CD4-positive, alpha-beta memory T cell (primary cell): ENCODE results near the gene LTBP1. TPM values are rescaled to one million over a fixed set of nuclear protein-coding genes. Genes with fewer than 3 reads are reported as not detected.

Experiments used
- CTCF ChIA-PET: fragments of 350-600 bp; sonication (Branson Sonifier 250); formaldehyde crosslinking; loops from one replicate; lab custom pipeline; 2021; ENCODE audit warnings: inconsistent platforms; ENCODE audit not compliant: partially characterized antibody; lab: Charles Lee
- POLR2A ChIA-PET: fragments of 350-600 bp; sonication (Branson Sonifier 250); formaldehyde crosslinking; loops from one replicate; lab custom pipeline; 2021; ENCODE audit not compliant: partially characterized antibody; lab: Charles Lee
- DNase-seq, 5 donors: peaks; one replicate each; pipeline versions ENCODE4 v3.0.0 to v3.0.0-alpha.2; 2020 to 2022; ENCODE audit warnings: mixed read lengths in 1 of 5
- H3K27ac ChIP-seq: one replicate; pipeline ENCODE4 v1.7.0; 2013; ENCODE audit warnings: low read depth, low read length
- H3K27me3 ChIP-seq: 2 replicates; pipeline ENCODE4 v1.7.0; 2013; ENCODE audit warnings: mild to moderate bottlenecking, low read length, moderate library complexity; ENCODE audit not compliant: insufficient read depth
- H3K36me3 ChIP-seq: 2 replicates; pipeline ENCODE4 v1.7.0; 2013; ENCODE audit warnings: mild to moderate bottlenecking, low read length, moderate library complexity; ENCODE audit not compliant: insufficient read depth
- H3K4me1 ChIP-seq: 2 replicates; pipeline ENCODE4 v1.7.0; 2013; ENCODE audit warnings: mild to moderate bottlenecking, low read length, moderate library complexity; ENCODE audit not compliant: insufficient read depth
- H3K4me3 ChIP-seq, 2 donors: one replicate each; pipeline ENCODE4 v1.7.0; 2013; ENCODE audit warnings: low read length in 2 of 2, mild to moderate bottlenecking in 1 of 2
- H3K9me3 ChIP-seq, 2 donors: one replicate each; pipeline ENCODE4 v1.7.0; 2013; ENCODE audit warnings: low read length in 2 of 2, control low read depth in 1 of 2; ENCODE audit not compliant: control insufficient read depth in 1 of 2
- H3K27ac Mint-ChIP-seq, 7 donors: one replicate each; pipeline ENCODE4 v1.8.0; 2020 to 2021; ENCODE audit warnings: mixed read lengths in 7 of 7, mild to moderate bottlenecking in 6 of 7, inconsistent platforms in 3 of 7, moderate library complexity in 3 of 7
- H3K27me3 Mint-ChIP-seq, 2 donors: one replicate each; pipeline ENCODE4 v1.8.0; 2020 to 2021; ENCODE audit warnings: mixed read lengths in 2 of 2
- H3K36me3 Mint-ChIP-seq, 2 donors: one replicate each; pipeline ENCODE4 v1.8.0; 2020 to 2021; ENCODE audit warnings: mixed read lengths in 2 of 2, inconsistent platforms in 1 of 2, mild to moderate bottlenecking in 1 of 2
- H3K4me1 Mint-ChIP-seq, 4 donors: one replicate each; pipeline ENCODE4 v1.8.0; 2020 to 2021; ENCODE audit warnings: mixed read lengths in 4 of 4, mild to moderate bottlenecking in 1 of 4
- H3K4me3 Mint-ChIP-seq, 8 donors: one replicate each; pipeline ENCODE4 v1.8.0; 2020 to 2021; ENCODE audit warnings: mixed read lengths in 8 of 8, mild to moderate bottlenecking in 7 of 8, moderate library complexity in 6 of 8, inconsistent platforms in 3 of 8
- H3K9me3 Mint-ChIP-seq, 8 donors: one replicate each; pipeline ENCODE4 v1.8.0; 2020 to 2021; ENCODE audit warnings: mixed read lengths in 8 of 8, mild to moderate bottlenecking in 5 of 8, inconsistent platforms in 3 of 8, moderate library complexity in 1 of 8
- intact Hi-C: fragments of 100-400 bp; cut with micrococcal nuclease; formaldehyde crosslinking; loops from one replicate; pipeline ENCODE4 v1.15.1; 2023
- polyA plus RNA-seq, 2 donors: library from polyadenylated mRNA; unstranded; fragments of 300-500 nt; fragmentation: Illumina TruSeq; gene quantifications; one replicate each; pipeline ENCODE4 v1.2.3, GENCODE V29; 2021
- total RNA-seq, 2 experiments: library from RNA; stranded (reverse); gene quantifications; one replicate each; pipeline ENCODE4 v1.2.3, GENCODE V29; 2021

Gene LTBP1
- total and polyA plus RNA-seq, 4 experiments from 2014 or later, result 0.44 TPM; not detected in 3

DNA sequence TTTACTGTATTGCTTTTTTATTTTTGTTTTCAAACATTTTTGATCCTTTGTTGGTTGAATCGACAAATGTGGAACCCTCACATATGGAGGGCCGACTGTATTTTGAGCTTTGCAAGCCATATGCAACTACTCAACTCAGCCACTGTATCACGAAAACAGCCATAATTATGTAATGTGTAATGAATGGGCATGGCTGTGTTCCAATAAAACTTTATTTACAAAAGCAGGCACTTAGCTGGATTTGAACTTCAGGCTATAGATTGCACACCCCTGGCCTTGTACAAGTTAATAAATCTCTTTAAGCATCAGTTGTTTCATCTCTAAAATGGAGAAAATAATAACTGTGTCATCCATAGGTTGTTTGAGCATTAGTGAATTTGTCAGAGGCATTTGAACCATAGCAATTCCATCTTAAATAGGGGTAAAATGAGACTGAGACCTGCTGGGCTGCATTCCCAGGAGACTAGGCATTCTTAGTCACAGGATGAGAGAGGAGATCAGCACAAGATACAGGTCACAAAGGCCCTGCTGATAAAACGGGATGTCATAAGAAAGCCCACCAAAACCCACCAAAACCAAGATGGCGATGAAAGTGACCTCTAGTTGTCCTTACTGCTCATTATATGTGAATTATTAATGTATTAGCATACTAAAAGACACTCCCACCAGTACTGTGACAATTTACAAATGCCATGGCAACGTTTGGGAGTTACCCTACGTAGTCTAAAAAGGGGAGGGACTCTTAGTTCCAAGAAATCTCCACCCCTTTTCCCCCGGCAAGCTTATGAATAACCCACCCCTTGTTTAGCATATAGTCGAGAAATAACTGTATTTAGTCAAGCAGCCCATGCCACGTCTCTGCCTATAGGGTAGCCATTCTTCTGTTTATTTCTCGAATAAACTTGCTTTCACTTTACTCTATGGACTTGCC, 13.7 kb upstream of the LTBP1 start:
- Mint-ChIP-seq H3K4me3 (no peak overlapping the region), H3K36me3 (no peaks in the 10 kb centered on the region), H3K27ac (no peak overlapping the region), H3K9me3 (no peaks in the 10 kb centered on the region), H3K27me3 (peaks cover 9 to 14% of the 10 kb centered on the region in 2 donors), H3K4me1 (no peaks in the 10 kb centered on the region)
- no peak for DNase-seq
- Histone ChIP-seq H3K36me3 (no peaks in the 10 kb centered on the region), H3K9me3 (no peaks in the 10 kb centered on the region), H3K27ac (no peak overlapping the region), H3K4me1 (no peaks in the 10 kb centered on the region), H3K27me3 (no peaks in the 10 kb centered on the region), H3K4me3 (no peak overlapping the region)
- intact Hi-C loops, result no loop called here
- ChIA-PET CTCF (no interaction called here), POLR2A (no interaction called here)

DNA sequence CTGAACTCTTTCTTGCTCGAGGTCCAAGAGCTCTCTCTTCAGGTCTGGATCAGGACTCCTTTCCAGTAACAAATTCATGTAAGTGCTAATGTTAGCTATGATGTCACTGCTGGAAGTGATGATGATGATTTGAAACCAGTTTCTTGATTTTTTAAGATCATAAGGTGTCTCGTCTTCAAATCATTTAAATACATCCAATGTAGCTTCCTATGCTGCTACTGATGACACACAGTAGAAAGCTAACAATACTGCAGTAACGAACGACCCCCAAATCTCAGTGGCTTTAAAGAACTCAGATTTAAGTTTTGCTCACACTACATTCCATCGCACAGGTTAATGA, 13.0 kb upstream of the LTBP1 start:
- H3K27me3 Mint-ChIP-seq, result peaks cover 10 to 15% of the 10 kb centered on the region in 2 donors
- POLR2A ChIA-PET, result no interaction called here
- Histone ChIP-seq H3K4me3 (no peak overlapping the region), H3K27me3 (no peaks in the 10 kb centered on the region), H3K36me3 (no peaks in the 10 kb centered on the region), H3K4me1 (no peaks in the 10 kb centered on the region), H3K27ac (no peak overlapping the region), H3K9me3 (no peaks in the 10 kb centered on the region)
- intact Hi-C loops, result no loop called here
- no peaks in the 10 kb centered on the region for H3K4me1 Mint-ChIP-seq
- no peak overlapping the region for H3K4me3 Mint-ChIP-seq
- no peaks in the 10 kb centered on the region for H3K36me3 Mint-ChIP-seq
- no peaks in the 10 kb centered on the region for H3K9me3 Mint-ChIP-seq
- CTCF ChIA-PET, result no interaction called here
- no peak overlapping the region for H3K27ac Mint-ChIP-seq
- DNase-seq, result no peak

DNA sequence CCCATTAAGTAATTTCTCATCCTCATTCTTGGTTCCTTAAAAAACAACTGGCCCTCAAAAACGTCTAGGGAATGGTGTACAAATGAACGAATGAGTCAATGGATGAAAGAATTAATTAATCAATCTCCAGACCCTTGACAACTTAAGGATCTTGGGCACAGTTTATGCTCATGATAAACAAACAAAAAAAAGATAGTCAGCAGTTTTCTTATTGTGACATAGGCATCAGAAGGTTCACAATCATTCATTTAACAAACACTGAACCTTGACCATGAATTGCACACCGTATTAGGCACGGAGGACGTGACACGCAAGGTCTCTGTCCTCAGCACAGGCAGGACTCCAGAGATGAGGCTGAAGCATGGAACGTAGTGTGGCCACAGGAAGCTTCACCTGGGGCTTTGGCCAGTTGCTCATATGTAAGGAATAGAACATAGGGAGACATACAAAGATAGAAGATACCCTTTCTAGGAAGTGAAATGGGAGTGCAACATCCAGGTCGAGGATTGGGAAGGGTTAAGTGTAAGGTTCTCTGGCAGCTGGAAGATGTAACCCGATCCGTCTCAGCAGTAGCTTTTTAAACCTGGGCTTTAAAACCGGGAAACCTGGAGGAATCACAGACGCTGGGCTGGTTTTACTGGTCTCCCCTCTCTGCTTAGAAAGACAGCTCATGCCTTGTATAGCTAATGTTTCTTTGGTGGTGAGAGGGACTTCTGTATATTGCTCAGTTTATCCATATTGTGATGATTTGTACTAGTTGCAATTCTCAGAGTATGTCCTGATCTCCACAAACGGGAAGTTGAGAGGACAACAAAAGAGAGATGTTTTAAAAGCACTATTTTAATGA, 8.9 kb upstream of the LTBP1 start:
- no peaks in the 10 kb centered on the region for H3K9me3 ChIP-seq
- no peak overlapping the region for H3K4me3 Mint-ChIP-seq

DNA sequence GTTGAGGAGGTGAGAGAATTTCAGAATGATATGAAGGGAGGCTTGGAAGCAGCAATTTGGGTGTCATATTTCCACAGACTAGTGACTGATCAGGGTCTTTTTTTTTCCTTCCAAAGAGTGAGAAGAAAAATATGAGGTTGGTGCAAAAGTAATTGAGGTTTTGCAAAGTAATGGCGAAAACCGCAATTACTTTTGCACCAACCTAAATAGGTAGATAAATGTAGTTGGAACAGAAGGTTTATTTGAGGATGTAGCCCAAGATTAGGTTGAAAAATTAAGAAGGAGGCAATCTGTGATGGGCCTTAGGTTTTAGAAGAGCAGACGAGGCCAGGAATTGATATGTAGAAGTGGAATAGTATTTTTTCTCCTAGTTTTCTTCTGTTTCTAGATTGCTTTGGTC, 7.8 kb upstream of the LTBP1 start:
- no peaks in the 10 kb centered on the region for H3K9me3 Mint-ChIP-seq
- H3K4me3 Mint-ChIP-seq, result no peak overlapping the region
- peaks cover 13 to 17% of the 10 kb centered on the region in 2 donors for H3K27me3 Mint-ChIP-seq
- H3K4me3 ChIP-seq, result no peak overlapping the region
- H3K9me3 ChIP-seq, result no peaks in the 10 kb centered on the region
- no peaks in the 10 kb centered on the region for H3K27me3 ChIP-seq
- ChIA-PET POLR2A (no interaction called here), CTCF (no interaction called here)
- H3K4me1 ChIP-seq, result no peaks in the 10 kb centered on the region
- intact Hi-C loops, result no loop called here
- H3K36me3 Mint-ChIP-seq, result no peaks in the 10 kb centered on the region
- no peaks in the 10 kb centered on the region for H3K4me1 Mint-ChIP-seq
- H3K27ac ChIP-seq, result no peak overlapping the region
- no peaks in the 10 kb centered on the region for H3K36me3 ChIP-seq
- no peak for DNase-seq
- H3K27ac Mint-ChIP-seq, result no peak overlapping the region

More for the DNA sequence above, 8.9 kb upstream of the LTBP1 start:
- Histone ChIP-seq H3K27me3 (no peaks in the 10 kb centered on the region), H3K36me3 (no peaks in the 10 kb centered on the region), H3K4me1 (no peaks in the 10 kb centered on the region), H3K4me3 (no peak overlapping the region), H3K27ac (no peak overlapping the region)
- CTCF ChIA-PET, result interaction anchor here (0.9 kb wide), 1 partner anchor 8 kb away, joined by 3 read pairs; no protein-coding TSS in a partner anchor
- Mint-ChIP-seq H3K27ac (no peak overlapping the region), H3K36me3 (no peaks in the 10 kb centered on the region), H3K27me3 (peaks cover 13 to 16% of the 10 kb centered on the region in 2 donors), H3K4me1 (no peaks in the 10 kb centered on the region), H3K9me3 (no peaks in the 10 kb centered on the region)
- DNase-seq, result no peak
- intact Hi-C loops, result no loop called here
- POLR2A ChIA-PET, result no interaction called here

DNA sequence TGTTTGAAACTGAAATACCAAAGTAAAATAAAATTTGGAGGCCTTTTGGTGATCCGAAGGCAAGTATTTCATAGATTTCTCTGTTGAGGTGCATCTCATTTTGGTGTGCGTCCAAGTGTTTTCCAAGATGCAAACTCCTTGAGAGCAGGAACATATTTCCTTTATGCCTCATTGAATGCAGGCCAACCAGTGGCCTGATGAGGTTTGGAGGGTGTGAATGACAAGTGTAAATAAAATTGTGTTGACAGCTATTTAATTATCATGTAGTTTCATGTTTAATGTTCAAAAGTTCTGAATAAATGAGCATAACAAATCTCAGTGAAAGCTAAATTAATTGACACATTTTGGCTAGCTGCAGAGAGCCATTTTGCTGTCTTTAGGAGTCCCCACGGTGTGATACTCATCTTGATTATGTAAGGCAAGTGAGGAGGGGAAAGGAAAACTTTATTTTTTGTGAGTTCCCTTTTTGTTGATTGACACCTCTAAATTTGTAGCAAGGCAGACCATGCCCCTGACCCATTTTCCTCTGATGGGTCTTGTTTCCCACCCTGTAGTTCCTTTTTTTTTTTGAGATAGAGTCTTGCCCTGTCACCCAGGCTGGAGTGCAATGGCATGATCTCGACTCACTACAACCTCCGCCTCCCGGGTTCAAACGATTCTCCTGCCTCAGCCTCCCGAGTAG, 6.3 kb upstream of the LTBP1 start:
- intact Hi-C loops, result no loop called here
- Histone ChIP-seq H3K27ac (no peak overlapping the region), H3K4me1 (no peaks in the 10 kb centered on the region), H3K36me3 (no peaks in the 10 kb centered on the region), H3K4me3 (no peak overlapping the region), H3K27me3 (no peaks in the 10 kb centered on the region), H3K9me3 (no peaks in the 10 kb centered on the region)
- POLR2A ChIA-PET, result no interaction called here
- Mint-ChIP-seq H3K4me3 (no peak overlapping the region), H3K4me1 (no peaks in the 10 kb centered on the region), H3K36me3 (no peaks in the 10 kb centered on the region), H3K27ac (no peak overlapping the region), H3K9me3 (no peaks in the 10 kb centered on the region), H3K27me3 (peaks cover 9 to 15% of the 10 kb centered on the region in 2 donors)
- no peak for DNase-seq
- CTCF ChIA-PET, result no interaction called here

DNA sequence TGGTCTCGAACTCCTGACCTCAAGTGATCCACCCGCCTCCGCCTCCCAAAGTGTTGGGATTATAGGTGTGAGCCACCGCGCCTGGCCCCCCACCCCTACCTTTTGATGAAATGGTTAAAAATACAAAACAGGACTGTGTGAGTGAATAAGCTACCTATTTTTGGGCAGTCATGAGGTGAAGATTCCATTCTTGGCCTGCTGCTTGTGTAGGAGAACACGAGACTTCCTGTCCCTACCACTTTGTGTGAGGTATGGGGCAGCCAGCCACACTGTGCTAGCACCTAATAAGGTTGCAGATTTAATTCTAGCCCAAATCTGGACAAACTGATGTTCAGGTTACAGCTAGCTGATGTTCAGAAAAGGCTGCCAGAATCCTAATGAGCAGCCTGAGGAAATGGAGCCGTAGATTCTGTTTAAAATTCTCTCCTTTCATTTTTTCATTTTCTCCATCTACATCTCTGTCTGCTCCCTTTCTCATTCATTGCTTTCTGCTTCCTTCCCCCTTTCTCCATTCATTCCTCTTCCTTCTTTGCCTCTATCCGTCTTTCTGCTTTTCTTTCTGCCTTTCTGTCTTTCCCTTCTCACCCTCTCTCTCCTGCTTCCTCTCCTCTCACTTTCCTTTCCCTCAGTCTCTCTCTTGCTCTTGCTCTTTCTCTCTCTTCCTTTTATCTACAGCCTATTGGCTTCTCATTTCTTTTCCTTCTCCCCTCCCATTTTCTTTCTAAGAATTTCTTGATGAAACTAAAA, 4.6 kb upstream of the LTBP1 start:
- POLR2A ChIA-PET, result no interaction called here

More for the DNA sequence above, 4.6 kb upstream of the LTBP1 start:
- Mint-ChIP-seq H3K4me3 (no peak overlapping the region), H3K36me3 (no peaks in the 10 kb centered on the region), H3K4me1 (no peaks in the 10 kb centered on the region), H3K27me3 (peaks cover 6 to 12% of the 10 kb centered on the region in 2 donors), H3K27ac (no peak overlapping the region), H3K9me3 (no peaks in the 10 kb centered on the region)
- Histone ChIP-seq H3K27me3 (no peaks in the 10 kb centered on the region), H3K36me3 (no peaks in the 10 kb centered on the region), H3K4me3 (no peak overlapping the region), H3K9me3 (no peaks in the 10 kb centered on the region), H3K27ac (no peak overlapping the region), H3K4me1 (no peaks in the 10 kb centered on the region)
- no peak for DNase-seq
- intact Hi-C loops, result no loop called here
- CTCF ChIA-PET, result interaction anchor here (0.6 to 1.1 kb wide), 2 partner anchors 10 to 32 kb away, joined by 3 read pairs; no protein-coding TSS in a partner anchor
